Cardiac fibroblast (primary cell): ENCODE results near the gene P3H2.

ENCODE experiments used
- DNase-seq, 2 donors: peaks; one replicate each; pipeline versions ENCODE4 v3.0.0 to v3.0.0-alpha.2; 2010; ENCODE audit warnings: low read depth in 2 of 2
- H3K4me3 ChIP-seq, 2 donors: replicated peaks in 1 of 2; 1 replicate in 1 of 2; 2 replicates in 1 of 2; pipeline ENCODE4 v1.5.1; 2011; ENCODE audit warnings: low read depth in 2 of 2, low read length in 2 of 2, mild to moderate bottlenecking in 2 of 2, moderate library complexity in 1 of 2
- CTCF ChIP-seq: IDR thresholded peaks from one replicate; pipeline ENCODE4 v1.5.1; 2011; ENCODE audit warnings: low read depth, mild to moderate bottlenecking, low read length, inconsistent platforms

Gene P3H2

GRCh38 chr3:190065204-190065603 is 55.5 kb downstream of the P3H2 start:
- no peak overlapping the region for H3K4me3 ChIP-seq
- no peak for DNase-seq
- TF ChIP-seq CTCF = no peak

GRCh38 chr3:190064659-190065058 is 56.0 kb downstream of the P3H2 start:
- no peak for DNase-seq
- H3K4me3 ChIP-seq = no peak overlapping the region
- TF ChIP-seq CTCF = no peak

- no peak overlapping the region for H3K4me3 ChIP-seq
- DNase-seq = peak; percentile 83 to 92
- TF ChIP-seq CTCF = no peak
Observed at GRCh38 chr3:190064112-190064511, 56.6 kb downstream of the P3H2 start.

GRCh38 chr3:190063490-190063889 is 57.2 kb downstream of the P3H2 start:
- TF ChIP-seq CTCF = no peak
- H3K4me3 ChIP-seq = no peak overlapping the region
- no peak for DNase-seq

- DNase-seq = no peak
- TF ChIP-seq CTCF = no peak
- H3K4me3 ChIP-seq = no peak overlapping the region
Observed at GRCh38 chr3:190060192-190060775, 60.4 kb downstream of the P3H2 start.

- TF ChIP-seq CTCF = no peak
- no peak overlapping the region for H3K4me3 ChIP-seq
Observed at GRCh38 chr3:190059242-190059590, 61.5 kb downstream of the P3H2 start.

More at GRCh38 chr3:190059242-190059590, 61.5 kb downstream of the P3H2 start:
- peak; percentile 22 to 71 for DNase-seq
